GM23338 (cell line): ENCODE data around the gene ATP8B4.

Experiments used
- EZH2phosphoT487 ChIP-seq: fragments of 200-600 bp; sonication (generic); IDR thresholded peaks from one replicate; pipeline ENCODE4 v1.8.1; 2018; ENCODE audit warnings: antibody characterized with exemption; ENCODE audit not compliant: unreplicated experiment
- JUNB ChIP-seq: IDR thresholded peaks from one replicate; pipeline ENCODE4 v1.6.1; 2016; ENCODE audit warnings: antibody characterized with exemption; ENCODE audit not compliant: unreplicated experiment
- POLR2AphosphoS5 ChIP-seq: IDR thresholded peaks from 2 replicates; pipeline ENCODE4 v1.6.1; 2016; ENCODE audit warnings: antibody characterized with exemption, low read depth
- TF ChIP-seq, protein P1 (sequence below), 2 experiments: fragments of 200-600 bp in 1 of 2; sonication (generic) in 1 of 2; conservative IDR thresholded peaks; 2 replicates each; pipeline versions ENCODE4 v1.5.1 to v1.6.1; 2016 to 2017; ENCODE audit warnings: antibody characterized with exemption in 2 of 2, low read depth in 2 of 2, mild to moderate bottlenecking in 2 of 2, moderate library complexity in 1 of 2
- TF ChIP-seq, protein P2 (sequence below): fragments of 250-450 bp; sonication (Bioruptor Pico); IDR thresholded peaks from 2 replicates; pipeline ENCODE4 v1.5.0; 2020; ENCODE audit warnings: mild to moderate bottlenecking, moderate library complexity
- TF ChIP-seq, protein P3 (sequence below): IDR thresholded peaks from 2 replicates; pipeline ENCODE4 v1.6.1; 2016; ENCODE audit warnings: antibody characterized with exemption

GRCh38 chr15:50167110-50167509, 48.1 kb upstream of the ATP8B4 start:
- TF ChIP-seq, protein P1, sequence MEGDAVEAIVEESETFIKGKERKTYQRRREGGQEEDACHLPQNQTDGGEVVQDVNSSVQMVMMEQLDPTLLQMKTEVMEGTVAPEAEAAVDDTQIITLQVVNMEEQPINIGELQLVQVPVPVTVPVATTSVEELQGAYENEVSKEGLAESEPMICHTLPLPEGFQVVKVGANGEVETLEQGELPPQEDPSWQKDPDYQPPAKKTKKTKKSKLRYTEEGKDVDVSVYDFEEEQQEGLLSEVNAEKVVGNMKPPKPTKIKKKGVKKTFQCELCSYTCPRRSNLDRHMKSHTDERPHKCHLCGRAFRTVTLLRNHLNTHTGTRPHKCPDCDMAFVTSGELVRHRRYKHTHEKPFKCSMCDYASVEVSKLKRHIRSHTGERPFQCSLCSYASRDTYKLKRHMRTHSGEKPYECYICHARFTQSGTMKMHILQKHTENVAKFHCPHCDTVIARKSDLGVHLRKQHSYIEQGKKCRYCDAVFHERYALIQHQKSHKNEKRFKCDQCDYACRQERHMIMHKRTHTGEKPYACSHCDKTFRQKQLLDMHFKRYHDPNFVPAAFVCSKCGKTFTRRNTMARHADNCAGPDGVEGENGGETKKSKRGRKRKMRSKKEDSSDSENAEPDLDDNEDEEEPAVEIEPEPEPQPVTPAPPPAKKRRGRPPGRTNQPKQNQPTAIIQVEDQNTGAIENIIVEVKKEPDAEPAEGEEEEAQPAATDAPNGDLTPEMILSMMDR (conservative IDR thresholded peaks at IDR 0.05; ENCODE audit: low read depth in 2 of 2), result no peak
- TF ChIP-seq EZH2phosphoT487 (no peak), JUNB (no peak), POLR2AphosphoS5 (no peak)
- TF ChIP-seq, protein P2, sequence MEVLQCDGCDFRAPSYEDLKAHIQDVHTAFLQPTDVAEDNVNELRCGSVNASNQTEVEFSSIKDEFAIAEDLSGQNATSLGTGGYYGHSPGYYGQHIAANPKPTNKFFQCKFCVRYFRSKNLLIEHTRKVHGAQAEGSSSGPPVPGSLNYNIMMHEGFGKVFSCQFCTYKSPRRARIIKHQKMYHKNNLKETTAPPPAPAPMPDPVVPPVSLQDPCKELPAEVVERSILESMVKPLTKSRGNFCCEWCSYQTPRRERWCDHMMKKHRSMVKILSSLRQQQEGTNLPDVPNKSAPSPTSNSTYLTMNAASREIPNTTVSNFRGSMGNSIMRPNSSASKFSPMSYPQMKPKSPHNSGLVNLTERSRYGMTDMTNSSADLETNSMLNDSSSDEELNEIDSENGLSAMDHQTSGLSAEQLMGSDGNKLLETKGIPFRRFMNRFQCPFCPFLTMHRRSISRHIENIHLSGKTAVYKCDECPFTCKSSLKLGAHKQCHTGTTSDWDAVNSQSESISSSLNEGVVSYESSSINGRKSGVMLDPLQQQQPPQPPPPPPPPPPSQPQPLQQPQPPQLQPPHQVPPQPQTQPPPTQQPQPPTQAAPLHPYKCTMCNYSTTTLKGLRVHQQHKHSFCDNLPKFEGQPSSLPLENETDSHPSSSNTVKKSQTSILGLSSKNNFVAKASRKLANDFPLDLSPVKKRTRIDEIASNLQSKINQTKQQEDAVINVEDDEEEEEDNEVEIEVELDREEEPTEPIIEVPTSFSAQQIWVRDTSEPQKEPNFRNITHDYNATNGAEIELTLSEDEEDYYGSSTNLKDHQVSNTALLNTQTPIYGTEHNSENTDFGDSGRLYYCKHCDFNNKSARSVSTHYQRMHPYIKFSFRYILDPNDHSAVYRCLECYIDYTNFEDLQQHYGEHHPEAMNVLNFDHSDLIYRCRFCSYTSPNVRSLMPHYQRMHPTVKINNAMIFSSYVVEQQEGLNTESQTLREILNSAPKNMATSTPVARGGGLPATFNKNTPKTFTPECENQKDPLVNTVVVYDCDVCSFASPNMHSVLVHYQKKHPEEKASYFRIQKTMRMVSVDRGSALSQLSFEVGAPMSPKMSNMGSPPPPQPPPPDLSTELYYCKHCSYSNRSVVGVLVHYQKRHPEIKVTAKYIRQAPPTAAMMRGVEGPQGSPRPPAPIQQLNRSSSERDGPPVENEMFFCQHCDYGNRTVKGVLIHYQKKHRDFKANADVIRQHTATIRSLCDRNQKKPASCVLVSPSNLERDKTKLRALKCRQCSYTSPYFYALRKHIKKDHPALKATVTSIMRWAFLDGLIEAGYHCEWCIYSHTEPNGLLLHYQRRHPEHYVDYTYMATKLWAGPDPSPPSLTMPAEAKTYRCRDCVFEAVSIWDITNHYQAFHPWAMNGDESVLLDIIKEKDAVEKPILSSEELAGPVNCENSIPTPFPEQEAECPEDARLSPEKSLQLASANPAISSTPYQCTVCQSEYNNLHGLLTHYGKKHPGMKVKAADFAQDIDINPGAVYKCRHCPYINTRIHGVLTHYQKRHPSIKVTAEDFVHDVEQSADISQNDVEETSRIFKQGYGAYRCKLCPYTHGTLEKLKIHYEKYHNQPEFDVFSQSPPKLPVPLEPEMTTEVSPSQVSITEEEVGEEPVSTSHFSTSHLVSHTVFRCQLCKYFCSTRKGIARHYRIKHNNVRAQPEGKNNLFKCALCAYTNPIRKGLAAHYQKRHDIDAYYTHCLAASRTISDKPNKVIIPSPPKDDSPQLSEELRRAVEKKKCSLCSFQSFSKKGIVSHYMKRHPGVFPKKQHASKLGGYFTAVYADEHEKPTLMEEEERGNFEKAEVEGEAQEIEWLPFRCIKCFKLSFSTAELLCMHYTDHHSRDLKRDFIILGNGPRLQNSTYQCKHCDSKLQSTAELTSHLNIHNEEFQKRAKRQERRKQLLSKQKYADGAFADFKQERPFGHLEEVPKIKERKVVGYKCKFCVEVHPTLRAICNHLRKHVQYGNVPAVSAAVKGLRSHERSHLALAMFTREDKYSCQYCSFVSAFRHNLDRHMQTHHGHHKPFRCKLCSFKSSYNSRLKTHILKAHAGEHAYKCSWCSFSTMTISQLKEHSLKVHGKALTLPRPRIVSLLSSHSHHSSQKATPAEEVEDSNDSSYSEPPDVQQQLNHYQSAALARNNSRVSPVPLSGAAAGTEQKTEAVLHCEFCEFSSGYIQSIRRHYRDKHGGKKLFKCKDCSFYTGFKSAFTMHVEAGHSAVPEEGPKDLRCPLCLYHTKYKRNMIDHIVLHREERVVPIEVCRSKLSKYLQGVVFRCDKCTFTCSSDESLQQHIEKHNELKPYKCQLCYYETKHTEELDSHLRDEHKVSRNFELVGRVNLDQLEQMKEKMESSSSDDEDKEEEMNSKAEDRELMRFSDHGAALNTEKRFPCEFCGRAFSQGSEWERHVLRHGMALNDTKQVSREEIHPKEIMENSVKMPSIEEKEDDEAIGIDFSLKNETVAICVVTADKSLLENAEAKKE, result no peak
- TF ChIP-seq, protein P3, sequence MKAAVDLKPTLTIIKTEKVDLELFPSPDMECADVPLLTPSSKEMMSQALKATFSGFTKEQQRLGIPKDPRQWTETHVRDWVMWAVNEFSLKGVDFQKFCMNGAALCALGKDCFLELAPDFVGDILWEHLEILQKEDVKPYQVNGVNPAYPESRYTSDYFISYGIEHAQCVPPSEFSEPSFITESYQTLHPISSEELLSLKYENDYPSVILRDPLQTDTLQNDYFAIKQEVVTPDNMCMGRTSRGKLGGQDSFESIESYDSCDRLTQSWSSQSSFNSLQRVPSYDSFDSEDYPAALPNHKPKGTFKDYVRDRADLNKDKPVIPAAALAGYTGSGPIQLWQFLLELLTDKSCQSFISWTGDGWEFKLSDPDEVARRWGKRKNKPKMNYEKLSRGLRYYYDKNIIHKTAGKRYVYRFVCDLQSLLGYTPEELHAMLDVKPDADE, result no peak
